Esophagus (tissue), 2 donors: ENCODE measurements around the gene CDH18. TPM values are rescaled to one million over a fixed set of nuclear protein-coding genes. Genes with fewer than 3 reads are reported as not detected.

ENCODE experiments used
- H3K27ac ChIP-seq, 2 donors: one replicate each; pipeline ENCODE4 v1.5.1; 2013; ENCODE audit warnings: low read depth in 2 of 2, mild to moderate bottlenecking in 2 of 2, inconsistent platforms in 1 of 2, low read length in 1 of 2, moderate library complexity in 1 of 2
- H3K27me3 ChIP-seq, 2 donors: one replicate each; pipeline ENCODE4 v1.6.1; 2013; ENCODE audit warnings: low read length in 2 of 2, control low read depth in 1 of 2, mild to moderate bottlenecking in 1 of 2; ENCODE audit not compliant: insufficient read depth in 2 of 2, control insufficient read depth in 1 of 2
- H3K36me3 ChIP-seq, 2 donors: one replicate each; pipeline ENCODE4 v1.6.1; 2013; ENCODE audit warnings: low read length in 1 of 2; ENCODE audit not compliant: control insufficient read depth in 2 of 2, insufficient read depth in 2 of 2
- H3K4me1 ChIP-seq, 2 donors: one replicate each; pipeline ENCODE4 v1.6.1; 2013; ENCODE audit warnings: low read length in 1 of 2; ENCODE audit not compliant: control insufficient read depth in 2 of 2, insufficient read depth in 2 of 2
- H3K4me3 ChIP-seq, 2 donors: one replicate each; pipeline ENCODE4 v1.5.1; 2013; ENCODE audit warnings: low read length in 2 of 2, mild to moderate bottlenecking in 2 of 2, low read depth in 1 of 2, moderate library complexity in 1 of 2
- H3K9me3 ChIP-seq, 2 donors: one replicate each; pipeline ENCODE4 v1.6.1; 2013; ENCODE audit warnings: mild to moderate bottlenecking in 2 of 2, low read depth in 1 of 2, low read length in 1 of 2, moderate library complexity in 1 of 2; ENCODE audit not compliant: control insufficient read depth in 2 of 2, insufficient read depth in 1 of 2
- WGBS, 2 donors: extraction: QIAGEN DNeasy Blood & Tissue Kit; methylation state at CpG; one replicate each; pipeline ENCODE4 v1.1.7; 2013; 5-methylcytosine and 5-hydroxymethylcytosine counted together
- polyA plus RNA-seq, 2 donors: library from polyadenylated mRNA; stranded (reverse); fragments of 200-250 nt; gene quantifications; one replicate each; pipeline ENCODE4 v1.2.3, GENCODE V29; 2013
- donor health status: healthy with polysubstance abuse.
- donor health status: Bipolar disorder and iron deficiency.

CDH18 gene
- polyA plus RNA-seq, 2 donors, result not detected

- H3K4me1 ChIP-seq, result no peaks in the 10 kb centered on the region
- no peaks in the 10 kb centered on the region for H3K9me3 ChIP-seq
- H3K27ac ChIP-seq, result no peak overlapping the region
- no peaks in the 10 kb centered on the region for H3K27me3 ChIP-seq
- no peak overlapping the region for H3K4me3 ChIP-seq
- H3K36me3 ChIP-seq, result no peaks in the 10 kb centered on the region
Measured at GRCh38 chr5:19950897-19951296, 37.1 kb downstream of the CDH18 start.

DNA sequence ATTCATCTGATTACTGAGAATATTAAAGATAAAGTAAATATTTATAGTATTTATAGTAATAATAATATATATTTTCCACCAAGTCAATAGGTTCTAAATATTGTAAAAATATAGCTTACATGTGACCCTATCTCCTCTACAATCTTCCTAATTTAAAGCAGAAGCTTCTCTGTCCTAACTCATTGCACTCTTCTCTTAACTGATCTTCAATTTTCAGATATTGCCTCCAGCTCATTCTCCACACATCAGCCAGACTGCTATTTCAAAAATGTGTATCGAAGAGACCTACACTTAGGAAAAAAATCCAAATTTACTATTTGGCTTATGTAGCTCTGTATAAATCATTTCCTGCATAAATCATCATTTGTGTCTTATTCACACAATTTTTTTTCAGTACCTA, 47.8 kb downstream of the CDH18 start:
- no peaks in the 10 kb centered on the region for H3K9me3 ChIP-seq
- H3K4me1 ChIP-seq, result no peaks in the 10 kb centered on the region
- H3K27ac ChIP-seq, result no peak overlapping the region
- H3K36me3 ChIP-seq, result no peaks in the 10 kb centered on the region
- H3K27me3 ChIP-seq, result no peaks in the 10 kb centered on the region
- 73 to 83% methylated on average over 1 of the region's 1 CpG for WGBS, 2 donors
- no peak overlapping the region for H3K4me3 ChIP-seq

- H3K36me3 ChIP-seq, result no peaks in the 10 kb centered on the region
- no peak overlapping the region for H3K4me3 ChIP-seq
- no peaks in the 10 kb centered on the region for H3K4me1 ChIP-seq
- no peaks in the 10 kb centered on the region for H3K27me3 ChIP-seq
- no peak overlapping the region for H3K27ac ChIP-seq
- WGBS, 2 donors, result 63 to 74% methylated on average over 5 of the region's 5 CpGs
- H3K9me3 ChIP-seq, result no peaks in the 10 kb centered on the region
Measured at GRCh38 chr5:19930451-19930850, 57.5 kb downstream of the CDH18 start.

DNA sequence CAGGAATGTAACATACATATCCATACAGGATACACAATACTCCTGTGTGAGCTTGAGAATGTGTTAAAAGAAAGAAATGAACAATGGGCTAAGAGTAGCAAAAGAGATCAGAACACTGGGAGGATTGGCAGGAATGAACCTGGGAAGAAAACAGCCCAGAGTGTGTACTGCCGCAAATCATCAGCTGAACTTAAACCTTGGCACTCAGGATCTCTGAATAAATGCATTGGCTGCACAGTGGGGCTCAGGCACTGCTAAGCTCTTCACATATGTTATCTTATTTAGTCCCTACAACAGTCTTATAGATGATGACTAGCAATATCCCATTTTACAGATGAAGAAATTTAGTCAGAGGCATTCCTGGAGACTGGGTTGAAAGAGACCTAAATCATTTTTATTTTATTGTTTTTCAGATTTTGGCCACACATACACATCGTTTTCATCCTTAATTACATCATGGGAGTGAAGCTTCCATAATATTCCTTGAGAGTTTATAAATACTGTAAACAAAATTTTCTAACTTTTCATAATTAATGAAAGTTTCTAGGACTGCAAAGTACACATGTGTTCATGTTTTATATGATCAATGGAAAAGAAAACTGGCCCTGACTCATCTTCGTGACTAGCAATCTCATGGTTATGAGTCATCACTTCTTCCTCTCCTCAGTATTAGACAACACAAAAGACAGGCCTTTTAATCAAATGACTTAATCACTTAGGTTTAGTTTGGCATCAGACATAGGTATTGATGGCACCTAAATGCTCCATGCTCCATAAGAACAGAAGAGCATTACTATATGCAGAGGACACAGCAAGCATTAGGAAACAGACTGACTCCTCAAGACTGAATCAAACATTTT, 59.2 kb downstream of the CDH18 start:
- Histone ChIP-seq H3K9me3 (no peaks in the 10 kb centered on the region), H3K27me3 (no peaks in the 10 kb centered on the region), H3K36me3 (no peaks in the 10 kb centered on the region), H3K4me3 (no peak overlapping the region), H3K4me1 (no peaks in the 10 kb centered on the region), H3K27ac (peak overlapping the region in 1 of 2 donors; percentile 10)
- 52 to 59% methylated on average over 3 of the region's 3 CpGs for WGBS, 2 donors

- Histone ChIP-seq H3K36me3 (no peaks in the 10 kb centered on the region), H3K4me3 (no peak overlapping the region), H3K27ac (no peak overlapping the region), H3K4me1 (no peaks in the 10 kb centered on the region), H3K27me3 (no peaks in the 10 kb centered on the region), H3K9me3 (no peaks in the 10 kb centered on the region)
- 38 to 43% methylated on average over 3 of the region's 3 CpGs for WGBS, 2 donors
Measured at GRCh38 chr5:19927919-19928318, 60.1 kb downstream of the CDH18 start.

- Histone ChIP-seq H3K27ac (no peak overlapping the region), H3K4me3 (no peak overlapping the region), H3K9me3 (no peaks in the 10 kb centered on the region), H3K27me3 (no peaks in the 10 kb centered on the region), H3K36me3 (no peaks in the 10 kb centered on the region), H3K4me1 (no peaks in the 10 kb centered on the region)
- 49 to 61% methylated on average over 2 of the region's 2 CpGs for WGBS, 2 donors
Measured at GRCh38 chr5:19927170-19927569, 60.8 kb downstream of the CDH18 start.

GRCh38 chr5:19923742-19924141, 64.3 kb downstream of the CDH18 start:
- no peaks in the 10 kb centered on the region for H3K9me3 ChIP-seq
- no peak overlapping the region for H3K27ac ChIP-seq
- H3K4me3 ChIP-seq, result no peak overlapping the region
- no peaks in the 10 kb centered on the region for H3K4me1 ChIP-seq
- H3K36me3 ChIP-seq, result no peaks in the 10 kb centered on the region
- H3K27me3 ChIP-seq, result no peaks in the 10 kb centered on the region
- 79 to 82% methylated on average over 3 of the region's 3 CpGs for WGBS, 2 donors

DNA sequence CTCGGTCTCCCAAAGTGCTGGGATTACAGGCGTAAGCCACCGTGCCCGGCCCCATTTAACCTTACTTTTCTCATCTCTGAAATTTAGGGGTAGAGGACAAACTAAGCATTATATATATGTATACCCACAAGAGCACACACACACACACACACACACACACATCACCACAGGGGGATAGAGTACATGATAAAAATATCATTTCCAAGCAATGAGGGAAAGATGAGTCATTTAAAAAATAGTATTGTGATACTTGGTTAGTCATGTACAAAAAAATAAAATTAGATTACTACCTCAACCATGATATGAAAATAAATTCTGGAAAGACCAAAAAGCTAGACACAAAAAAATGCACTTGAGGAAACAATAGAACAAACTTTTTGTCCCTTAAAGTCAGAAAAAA, 67.2 kb downstream of the CDH18 start:
- no peaks in the 10 kb centered on the region for H3K9me3 ChIP-seq
- H3K36me3 ChIP-seq, result no peaks in the 10 kb centered on the region
- WGBS, 2 donors, result 93 to 98% methylated on average over 4 of the region's 4 CpGs
- no peaks in the 10 kb centered on the region for H3K27me3 ChIP-seq
- no peak overlapping the region for H3K27ac ChIP-seq
- no peaks in the 10 kb centered on the region for H3K4me1 ChIP-seq
- no peak overlapping the region for H3K4me3 ChIP-seq

GRCh38 chr5:19918780-19919179, 69.2 kb downstream of the CDH18 start:
- 77 to 79% methylated on average over 3 of the region's 3 CpGs for WGBS, 2 donors
- Histone ChIP-seq H3K36me3 (no peaks in the 10 kb centered on the region), H3K4me3 (no peak overlapping the region), H3K9me3 (no peaks in the 10 kb centered on the region), H3K27me3 (no peaks in the 10 kb centered on the region), H3K4me1 (no peaks in the 10 kb centered on the region), H3K27ac (no peak overlapping the region)

DNA sequence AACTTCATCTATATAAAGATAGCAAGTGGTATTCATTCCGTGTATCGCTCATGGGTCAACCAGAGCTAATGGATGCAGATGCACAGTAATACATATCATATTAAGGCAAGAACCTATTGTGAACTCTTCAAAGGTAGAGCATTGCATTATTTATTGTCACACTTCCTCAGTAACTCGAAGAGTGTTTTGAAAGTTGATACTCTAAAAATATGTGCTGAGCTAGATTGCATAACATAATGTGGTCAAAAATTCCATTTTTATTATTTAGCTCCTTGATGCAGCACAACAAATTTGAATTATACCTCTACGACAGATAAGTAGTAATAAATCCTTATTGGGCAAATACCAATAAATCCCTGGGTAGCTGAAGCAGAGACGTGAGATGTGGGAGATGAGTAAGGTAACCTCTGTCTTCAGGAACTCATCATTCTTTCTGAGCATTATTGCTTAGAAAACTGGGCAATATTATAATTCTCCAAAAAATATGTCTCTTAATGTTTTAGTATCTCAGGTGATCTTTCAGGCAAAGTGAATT, 70.3 kb downstream of the CDH18 start:
- 80 to 84% methylated on average over 5 of the region's 5 CpGs for WGBS, 2 donors
- H3K36me3 ChIP-seq, result no peaks in the 10 kb centered on the region
- H3K4me1 ChIP-seq, result no peaks in the 10 kb centered on the region
- H3K9me3 ChIP-seq, result no peaks in the 10 kb centered on the region
- H3K27ac ChIP-seq, result no peak overlapping the region
- no peaks in the 10 kb centered on the region for H3K27me3 ChIP-seq
- H3K4me3 ChIP-seq, result no peak overlapping the region
